Mesenteric fat pad (tissue), 1 donor: Measurements from ENCODE around the gene SPG7. TPM values are rescaled to one million over a fixed set of nuclear protein-coding genes. Genes with fewer than 3 reads are reported as not detected.
"Not testable (repeated sequence)": the region's sequence is repeated elsewhere in the genome, so short reads cannot be mapped to it uniquely, and the experiment has no call there.

ENCODE experiments used
- DNase-seq: peaks from one replicate; pipeline ENCODE4 v3.0.0-alpha.2; 2020; ENCODE audit warnings: low spot score
- total RNA-seq: library from RNA; stranded (reverse); fragmentation: NEBNext Ultra II Directional; extraction: Animal tissue kit (Norgen Biotek cat#: 25700); gene quantifications from one replicate; pipeline ENCODE4 v1.2.1, GENCODE V29; 2021
- donor health status: DM: yes; HTN: yes; CAD: no.

The SPG7 gene
- total RNA-seq, 1 donor from 2014 or later, result 90.0 TPM

- DNase-seq, result no peak
These were observed 67.3 kb downstream of the SPG7 start, which contains the start of gene CPNE7 for GRCh38 chr16:89575247-89576152. TSS of gene CPNE7 (plus strand) at chr16:89575758. CDS start at chr16:89575898, 140 bp downstream.

GRCh38 chr16:89576153-89577054 lies 68.2 kb downstream of the SPG7 start:
- no peak for DNase-seq

- no peak for DNase-seq
These were observed 69.0 kb downstream of the SPG7 start for GRCh38 chr16:89577055-89577759.

- no peak for DNase-seq
These were observed 71.1 kb downstream of the SPG7 start for GRCh38 chr16:89579351-89579750.

- DNase-seq, result no peak
These were observed 73.0 kb downstream of the SPG7 start for GRCh38 chr16:89581045-89581695.

- no peak for DNase-seq
These were observed 73.8 kb downstream of the SPG7 start for GRCh38 chr16:89581861-89582563.

GRCh38 chr16:89582614-89583196 lies 74.5 kb downstream of the SPG7 start:
- no peak for DNase-seq

GRCh38 chr16:89583197-89583894 lies 75.1 kb downstream of the SPG7 start:
- DNase-seq, result no peak

- DNase-seq, result no peak
These were observed 75.9 kb downstream of the SPG7 start for GRCh38 chr16:89583895-89584644.

- no peak for DNase-seq
These were observed 76.8 kb downstream of the SPG7 start for GRCh38 chr16:89584768-89585549.

GRCh38 chr16:89586218-89586617 lies 78.0 kb downstream of the SPG7 start:
- no peak for DNase-seq

GRCh38 chr16:89586853-89587252 lies 78.7 kb downstream of the SPG7 start:
- DNase-seq, result no peak

GRCh38 chr16:89587676-89588075 lies 79.5 kb downstream of the SPG7 start:
- DNase-seq, result not testable (repeated sequence)

- no peak for DNase-seq
These were observed 80.4 kb downstream of the SPG7 start for GRCh38 chr16:89588413-89589109.

GRCh38 chr16:89589241-89589926 lies 81.2 kb downstream of the SPG7 start:
- DNase-seq, result no peak

GRCh38 chr16:89593841-89594240 lies 85.6 kb downstream of the SPG7 start:
- DNase-seq, result no peak
